GM12878 (cell line): ENCODE data around the gene TJP1. TPM values are rescaled to one million over a fixed set of nuclear protein-coding genes. Genes with fewer than 3 reads are reported as not detected.

Source experiments
- ATAC-seq: fragments of 200-7000 bp; cut with Tn5 transposase; 3 replicates; pipeline ENCODE4 v1.9.1; 2020; ENCODE audit warnings: mild to moderate bottlenecking, moderate library complexity
- BruUV-seq: library from RNA; stranded (reverse); fragments of 400-500 nt; replicated peaks from 2 replicates; lab custom pipeline; 2021; lab: Mats Ljungman, UMichigan
- CTCF ChIA-PET: fragments of 300-600 bp; sonication (Branson Sonifier 250); formaldehyde crosslinking; extraction: SDS; loops from one replicate; lab custom pipeline; 2021; ENCODE audit warnings: inconsistent platforms; lab: Yijun Ruan, JAX
- POLR2A ChIA-PET: fragments of 350-600 bp; formaldehyde crosslinking; extraction: SDS; loops from one replicate; lab custom pipeline; 2021; ENCODE audit warnings: inconsistent platforms; lab: Charles Lee
- RAD21 ChIA-PET: fragments of 300-600 bp; sonication (Branson Sonifier 250); formaldehyde crosslinking; loops from one replicate; lab custom pipeline; 2023; ENCODE audit warnings: antibody characterized with exemption; ENCODE audit not compliant: unreplicated experiment; lab: Charles Lee
- SMC1A ChIA-PET: fragments of 300-600 bp; sonication (Branson Sonifier 250); formaldehyde crosslinking; loops from one replicate; lab custom pipeline; 2023; ENCODE audit not compliant: unreplicated experiment, uncharacterized antibody; lab: Charles Lee
- DNase-seq: peaks from one replicate; pipeline ENCODE4 v3.0.0-alpha.2; 2011; ENCODE audit warnings: low read depth, low spot score
- FAIRE-seq: peaks from 3 replicates; lab custom pipeline; 2011; peaks lifted over from hg19 to GRCh38; lab: Jason Lieb, UNC
- H2AFZ ChIP-seq: 2 replicates; pipeline ENCODE4 v1.6.0; 2011; ENCODE audit warnings: low read depth, low read length, control low read depth; ENCODE audit not compliant: control insufficient read depth
- H3K27ac ChIP-seq: 2 replicates; pipeline ENCODE4 v1.5.1; 2011; ENCODE audit warnings: control low read depth; ENCODE audit not compliant: control insufficient read depth, insufficient read depth
- H3K27me3 ChIP-seq, 2 experiments: replicated peaks in 1 of 2; 2 replicates each; pipeline versions ENCODE4 v1.6.0 to v1.6.1; 2011; ENCODE audit warnings: low read length in 1 of 2; ENCODE audit not compliant: control insufficient read depth in 2 of 2, insufficient read depth in 2 of 2
- H3K36me3 ChIP-seq, 2 experiments: 2 replicates each; pipeline ENCODE4 v1.5.1; 2011; ENCODE audit warnings: low read length in 1 of 2; ENCODE audit not compliant: control insufficient read depth in 2 of 2, insufficient read depth in 2 of 2
- H3K4me1 ChIP-seq: 2 replicates; pipeline ENCODE4 v1.6.1; 2011; ENCODE audit warnings: mild to moderate bottlenecking, low read length, moderate library complexity, mixed read lengths; ENCODE audit not compliant: control insufficient read depth, insufficient read depth
- H3K4me2 ChIP-seq: 2 replicates; pipeline ENCODE4 v1.6.0; 2011; ENCODE audit warnings: control low read depth; ENCODE audit not compliant: control insufficient read depth, insufficient read depth
- H3K4me3 ChIP-seq: fragments of 200-600 bp; sonication (generic); 2 replicates; pipeline ENCODE4 v1.5.1; 2016
- H3K79me2 ChIP-seq: 2 replicates; pipeline ENCODE4 v1.6.0; 2011; ENCODE audit warnings: low read length; ENCODE audit not compliant: control insufficient read depth, insufficient read depth
- H3K9ac ChIP-seq: 2 replicates; pipeline ENCODE4 v1.8.0; 2011; ENCODE audit warnings: low read length, control low read depth, mixed read lengths; ENCODE audit not compliant: control insufficient read depth, insufficient read depth
- H3K9me3 ChIP-seq: replicated peaks from 3 replicates; pipeline ENCODE4 v1.5.1; 2011; ENCODE audit warnings: mild to moderate bottlenecking, low read length; ENCODE audit not compliant: control insufficient read depth, insufficient read depth
- H4K20me1 ChIP-seq: 2 replicates; pipeline ENCODE4 v1.6.0; 2011; ENCODE audit not compliant: control insufficient read depth, insufficient read depth
- ATF7 ChIP-seq: fragments of 450-650 bp; IDR thresholded peaks from 2 replicates; pipeline ENCODE4 v1.6.1; 2016; ENCODE audit warnings: low read depth, mild to moderate bottlenecking
- NFIC ChIP-seq: IDR thresholded peaks from 2 replicates; pipeline ENCODE4 v1.6.1; 2012; ENCODE audit warnings: low read depth, mild to moderate bottlenecking, inconsistent platforms, low read length, moderate library complexity
- RAD21 ChIP-seq: IDR thresholded peaks from 2 replicates; pipeline ENCODE4 v1.6.1; 2011; ENCODE audit warnings: mild to moderate bottlenecking, low read depth, low read length, moderate library complexity; ENCODE audit not compliant: insufficient read depth
- RCOR1 ChIP-seq: conservative IDR thresholded peaks from 2 replicates; pipeline ENCODE4 v1.6.1; 2012; ENCODE audit warnings: low read depth, low read length, improper control_type of control experiment
- STAT3 ChIP-seq: IDR thresholded peaks from 2 replicates; pipeline ENCODE4 v1.6.1; 2011; ENCODE audit warnings: low read depth, low read length, improper control_type of control experiment
- TARDBP ChIP-seq: IDR thresholded peaks from 2 replicates; pipeline ENCODE4 v1.6.1; 2016; ENCODE audit warnings: borderline replicate concordance
- ZBTB11 ChIP-seq: fragments of 450-650 bp; formaldehyde crosslinking; IDR thresholded peaks from 2 replicates; pipeline ENCODE4 v1.5.0; 2022; ENCODE audit warnings: mild to moderate bottlenecking, missing genetic modification characterization
- ZNF274 ChIP-seq: IDR thresholded peaks from one replicate; pipeline ENCODE4 v1.8.0; 2011; ENCODE audit not compliant: insufficient read length, insufficient read depth
- WGBS: methylation state at CpG from one replicate; pipeline ENCODE4 v1.1.6; 2016; ENCODE audit warnings: low lambda C conversion rate; ENCODE audit not compliant: insufficient replicate concordance, insufficient coverage; ENCODE audit errors: missing lambda C conversion rate; 5-methylcytosine and 5-hydroxymethylcytosine counted together
- in situ Hi-C: fragments of 300-500 bp; cut with MboI; formaldehyde crosslinking; loops from 9 replicates; pipeline ENCODE4 v1.14.3; 2018; ENCODE audit warnings: mixed read lengths
- intact Hi-C: fragments of 100-400 bp; cut with micrococcal nuclease; formaldehyde crosslinking; loops from one replicate; pipeline ENCODE4 v1.14.2; 2022; ENCODE audit not compliant: unreplicated experiment
- polyA plus RNA-seq, 11 experiments: library from polyadenylated mRNA; depleted of rRNA in 4 of 11; unstranded in 6 of 11; stranded (reverse) in 5 of 11; fragments of >200 nt; fragmentation: Nextera tagmentation in 4 of 11; fragmentation: Illumina TruSeq in 1 of 11; extraction: Ambion mirVana in 4 of 11; extraction: Trizol in 1 of 11; gene quantifications; 1 replicate in 1 of 11; 2 replicates in 10 of 11; pipeline versions ENCODE4 v1.2.1 to v1.2.3, GENCODE V29; 2011 to 2016; ENCODE audit warnings: inconsistent platforms in 2 of 11, missing spikeins in 2 of 11, low read depth in 1 of 11
- total RNA-seq, 4 experiments: library from RNA; depleted of rRNA in 3 of 4; stranded (reverse); fragments of >200 nt in 3 of 4; fragmentation: Illumina TruSeq in 1 of 4; extraction: Trizol in 1 of 4; gene quantifications; 2 replicates each; pipeline versions ENCODE4 v1.2.1 to v1.2.3, GENCODE V29; 2013 to 2021

The TJP1 gene
- total and polyA plus RNA-seq, 10 of the 15 experiments (the other 5 are each of a cell fraction or from before 2014, with no cell fraction given): 0.01 to 0.49 (median 0.08) TPM; not detected in 7

GRCh38 chr15:29681946-29682345, 140.3 kb downstream of the TJP1 start:
- no peak overlapping the region for H3K4me3 ChIP-seq
- H3K9ac ChIP-seq: no peak overlapping the region
- H3K27ac ChIP-seq: no peak overlapping the region
- ChIA-PET RAD21 (no interaction called here), CTCF (no interaction called here), POLR2A (no interaction called here), SMC1A (no interaction called here)
- no peaks in the 10 kb centered on the region for H3K79me2 ChIP-seq
- DNase-seq (no peak), ATAC-seq (no peak), FAIRE-seq (no peak)
- no peaks in the 10 kb centered on the region for H3K4me1 ChIP-seq
- H3K36me3 ChIP-seq: no peaks in the 10 kb centered on the region
- WGBS: 18% methylated on average over 9 of the region's 9 CpGs
- in situ Hi-C loops (no loop called here), intact Hi-C loops (no loop called here)
- TF ChIP-seq RAD21 (no peak), ZNF274 (no peak), TARDBP (no peak), RCOR1 (no peak), ATF7 (no peak), ZBTB11 (CRISPR knock-in tag) (no peak), STAT3 (no peak), NFIC (no peak)
- no peaks in the 10 kb centered on the region; the same call in 2 of the 3 replicates for H3K9me3 ChIP-seq
- BruUV-seq: no TSS peak
- H3K4me2 ChIP-seq: no peak overlapping the region
- H2AFZ ChIP-seq: no peak overlapping the region
- no peaks in the 10 kb centered on the region for H4K20me1 ChIP-seq
- H3K27me3 ChIP-seq: no peaks in the 10 kb centered on the region
